ENCODE data around the gene PRKCD. TPM values are rescaled to one million over a fixed set of nuclear protein-coding genes. Genes with fewer than 3 reads are reported as not detected.

The PRKCD gene
- 19.5 and 19.6 TPM in 2 replicates for total RNA-seq

DNA sequence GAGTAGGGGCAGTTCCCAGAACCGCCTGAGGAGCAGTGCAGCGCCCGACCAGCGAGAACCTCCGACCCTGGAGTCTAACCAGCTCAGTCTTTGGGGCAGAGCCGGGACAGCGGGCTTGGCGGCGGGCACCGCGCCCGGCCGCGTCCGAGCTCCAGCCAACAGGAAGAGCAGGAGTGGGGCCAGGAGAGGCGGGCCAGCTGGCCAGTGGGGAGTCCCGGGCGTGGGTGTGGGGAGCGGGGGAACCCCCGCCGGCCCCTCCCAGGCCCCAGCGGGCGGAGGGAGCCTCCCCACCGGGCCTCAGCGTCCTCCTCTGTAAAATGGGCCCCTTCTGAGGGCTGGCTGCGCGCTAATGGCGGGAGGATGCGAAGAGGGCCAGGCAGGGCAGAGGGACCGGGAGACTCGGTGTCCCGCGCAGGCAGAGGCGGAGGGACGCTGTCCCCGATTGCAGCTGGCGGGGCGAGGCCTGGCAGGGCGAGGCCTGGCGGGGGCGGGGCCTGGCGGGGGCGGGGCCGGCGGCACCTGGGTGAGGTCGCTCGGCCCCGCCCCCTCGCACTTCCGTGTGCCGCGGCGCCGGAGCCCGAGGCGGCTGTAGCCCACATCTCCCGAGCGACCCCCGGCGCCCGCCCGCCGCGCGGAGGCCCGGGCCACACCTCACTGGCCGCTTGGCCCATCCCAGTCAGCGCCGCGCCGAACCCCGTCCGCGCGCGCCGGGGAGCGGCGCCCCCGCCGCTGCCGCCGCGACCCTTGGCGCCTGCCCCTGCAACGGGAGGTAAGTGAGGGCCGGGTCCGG lies at the start of gene PRKCD:
Gene PRKCD (plus strand): TSS at position 550 of the 790 bp plus-strand sequence. CDS start 17,214 bp downstream, outside the sequence.
- intact Hi-C loops (cut with micrococcal nuclease): loop anchor here (1.0 to 5.0 kb wide), 3 partner anchors 31 to 94 kb away; partner anchors contain the start of gene RFT1

DNA sequence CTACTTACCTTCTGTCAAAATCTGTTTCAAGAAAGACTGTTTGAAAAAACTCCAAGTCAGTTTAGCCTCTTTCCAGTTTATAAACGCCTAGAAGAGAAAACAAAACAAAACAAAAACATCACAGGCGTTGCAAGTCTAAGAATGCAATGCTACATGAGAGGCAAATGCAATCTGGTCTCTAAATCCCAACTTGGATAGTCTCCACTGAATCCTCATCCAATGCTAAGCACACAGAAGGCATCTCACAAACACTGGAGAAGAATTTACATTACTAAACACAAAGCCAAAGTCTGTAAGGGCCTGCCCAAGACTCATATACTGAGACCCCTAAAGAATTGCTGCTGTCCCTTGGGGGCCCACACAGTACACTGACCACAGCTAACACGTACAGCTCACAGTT lies 49.2 kb upstream of the PRKCD start:
- intact Hi-C loops (cut with micrococcal nuclease): loop anchor here (5.0 kb wide), 2 partner anchors 145 to 235 kb away; partner anchors contain the start of genes DCP1A and TKT

DNA sequence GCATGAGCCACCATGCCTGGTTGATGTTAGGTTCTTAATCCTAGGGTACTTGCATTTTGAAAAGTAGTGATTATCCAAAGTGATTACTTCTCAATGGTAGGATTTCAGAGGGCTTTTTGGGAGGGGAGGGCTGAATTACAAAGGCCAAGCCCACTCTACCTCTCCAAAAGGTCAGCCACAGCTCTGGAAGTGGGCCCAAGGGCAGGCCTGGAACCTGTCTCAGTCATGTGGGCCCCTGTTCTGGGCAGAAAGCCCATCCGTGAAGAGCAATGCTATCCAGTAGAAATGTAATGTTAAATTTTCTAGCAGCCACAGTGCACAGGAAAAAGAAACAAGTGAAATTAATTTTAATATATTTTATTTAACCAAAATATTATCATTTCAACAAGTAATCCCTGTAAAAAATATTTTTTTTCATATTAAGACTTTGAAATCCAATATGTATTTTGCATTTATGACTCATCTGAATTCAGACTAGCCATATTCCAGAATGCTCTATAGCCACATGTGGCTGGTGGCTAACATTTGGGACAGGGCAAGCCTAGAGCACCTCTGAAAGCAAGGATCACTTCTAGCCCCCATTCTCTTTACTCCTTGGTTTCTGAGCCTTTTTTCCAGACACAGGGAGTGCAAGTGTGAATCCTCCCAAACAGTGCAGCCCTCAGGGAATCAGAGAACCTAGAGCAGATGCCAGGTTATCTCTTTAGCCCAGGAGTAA lies 47.6 kb upstream of the PRKCD start:
- intact Hi-C loops (cut with micrococcal nuclease): loop anchor here (1.0 to 5.0 kb wide), 4 partner anchors 17 to 234 kb away; partner anchors contain the start of genes DCP1A, RFT1 and TKT

DNA sequence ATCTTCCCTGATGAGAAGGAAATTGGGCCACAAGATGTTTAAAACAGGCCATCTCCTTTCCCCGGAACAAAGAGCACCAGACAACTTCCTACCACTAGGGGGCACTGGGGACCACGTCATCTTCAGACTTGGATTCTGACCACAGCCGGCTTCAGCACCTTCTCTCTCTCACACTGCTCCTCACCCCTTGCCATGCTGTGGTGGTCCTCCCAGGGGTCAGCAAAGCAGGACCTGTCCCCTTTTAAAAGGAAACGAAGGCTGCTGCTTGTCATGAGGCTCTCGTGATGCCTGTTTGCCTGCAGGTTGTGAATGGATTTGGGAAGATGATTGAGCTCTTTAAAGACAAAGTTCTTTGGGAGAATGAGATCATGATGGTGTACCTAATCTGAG lies 47.0 kb upstream of the PRKCD start:
- intact Hi-C loops (cut with micrococcal nuclease): loop anchor here (1.0 to 5.0 kb wide), 4 partner anchors 16 to 233 kb away; partner anchors contain the start of genes DCP1A, RFT1 and TKT

DNA sequence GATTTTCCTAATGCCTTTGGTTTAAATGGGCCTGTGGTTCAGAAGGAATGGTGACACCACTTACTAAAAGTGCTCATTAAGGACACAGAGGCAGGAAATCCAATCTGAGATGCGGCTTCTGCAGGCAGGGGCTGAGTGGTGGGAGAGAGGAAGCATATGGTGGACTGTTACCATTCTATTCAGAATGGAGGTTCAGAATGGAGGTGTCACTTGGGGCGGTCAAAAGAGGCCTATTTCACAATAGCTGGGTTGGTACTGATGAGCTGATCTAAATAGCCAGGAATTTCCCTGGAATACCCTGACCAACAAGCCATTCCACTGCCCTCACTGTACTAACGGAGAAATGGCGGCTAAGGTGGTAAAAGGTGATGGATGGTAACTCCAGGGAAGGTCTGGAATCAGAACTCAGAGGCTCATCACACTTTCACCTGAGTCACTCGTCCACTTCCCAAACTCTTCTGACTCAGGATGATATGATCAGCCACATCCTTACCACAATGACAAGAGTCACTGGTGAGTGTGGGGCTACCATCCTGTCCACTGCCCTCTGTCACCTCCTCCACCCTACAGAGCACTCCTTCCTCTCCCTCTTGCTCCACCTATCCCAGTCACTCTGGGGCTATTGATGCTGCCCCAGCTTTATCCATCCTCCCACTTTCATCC lies 46.5 kb upstream of the PRKCD start:
- intact Hi-C loops (cut with micrococcal nuclease): loop anchor here (1.0 to 5.0 kb wide), 4 partner anchors 16 to 233 kb away; partner anchors contain the start of genes DCP1A, RFT1 and TKT

DNA sequence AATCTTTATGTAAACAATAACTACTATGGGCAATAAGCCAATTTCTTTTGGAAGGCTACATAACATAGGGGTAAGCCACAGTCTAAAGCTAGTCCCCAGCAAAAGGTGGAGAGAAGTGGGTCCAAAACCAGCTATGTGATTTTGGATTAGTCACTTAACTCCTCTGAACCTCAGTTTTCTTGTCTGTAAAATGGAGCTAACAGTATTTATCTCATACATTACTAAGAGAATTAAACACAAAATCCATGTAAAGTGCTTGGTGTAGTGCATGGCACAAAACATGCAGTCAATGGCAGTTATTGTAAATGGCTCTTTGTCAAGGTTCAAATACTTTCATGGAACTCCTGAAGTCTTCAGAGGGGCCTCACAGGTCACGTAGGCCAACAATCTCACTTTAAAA lies 44.1 kb upstream of the PRKCD start:
- intact Hi-C loops (cut with micrococcal nuclease): no loop called here

DNA sequence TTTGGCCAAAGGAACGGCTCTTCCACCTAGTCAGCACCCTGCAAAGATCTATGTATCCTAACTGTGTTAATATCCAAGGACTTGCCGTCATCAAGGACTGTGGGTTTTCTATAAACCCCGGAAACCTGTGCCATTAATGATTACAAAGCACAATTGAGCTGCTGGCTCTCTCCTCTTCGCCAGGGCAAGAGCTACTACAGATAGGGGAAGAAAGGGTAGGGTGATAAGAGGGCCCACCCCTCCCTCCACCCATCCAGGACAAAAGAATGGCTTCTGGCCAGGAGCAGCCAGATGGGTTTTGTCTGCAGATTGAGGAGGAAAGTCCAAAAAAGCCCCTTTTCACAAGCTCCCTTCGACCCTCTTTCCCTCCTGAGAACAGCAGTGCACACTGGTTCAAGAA lies 40.7 kb upstream of the PRKCD start:
- intact Hi-C loops (cut with micrococcal nuclease): no loop called here

DNA sequence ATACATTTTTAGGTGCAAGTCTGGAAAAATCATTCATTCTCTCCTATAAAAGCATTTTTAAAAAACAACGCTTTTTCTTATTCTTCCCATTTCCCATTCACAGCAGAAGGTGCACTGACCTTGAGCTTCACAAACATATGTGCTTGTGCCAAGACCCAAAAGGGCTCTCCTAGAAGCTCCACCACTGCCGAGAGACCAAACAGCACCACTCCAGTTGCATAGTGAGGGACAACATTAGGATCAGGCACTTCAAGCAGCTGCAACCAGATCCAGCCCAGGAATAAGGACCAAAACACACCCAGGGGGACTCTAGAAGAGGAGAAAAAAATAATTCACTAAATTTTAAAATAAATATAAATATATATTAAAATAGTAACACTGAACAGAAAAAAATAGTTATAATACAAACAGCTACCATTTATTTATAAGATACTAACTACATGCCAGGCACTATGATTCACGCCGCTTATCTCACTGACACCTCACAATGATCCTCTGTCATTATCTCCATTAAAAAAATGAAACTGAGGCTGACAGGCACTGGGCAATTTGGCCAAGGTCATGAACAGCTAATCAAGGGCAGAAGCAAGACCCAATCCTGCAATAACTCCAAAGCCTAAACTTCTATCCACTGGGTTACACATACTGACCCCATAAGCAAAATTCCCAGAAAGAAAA lies 38.6 kb upstream of the PRKCD start:
- intact Hi-C loops (cut with micrococcal nuclease): no loop called here

DNA sequence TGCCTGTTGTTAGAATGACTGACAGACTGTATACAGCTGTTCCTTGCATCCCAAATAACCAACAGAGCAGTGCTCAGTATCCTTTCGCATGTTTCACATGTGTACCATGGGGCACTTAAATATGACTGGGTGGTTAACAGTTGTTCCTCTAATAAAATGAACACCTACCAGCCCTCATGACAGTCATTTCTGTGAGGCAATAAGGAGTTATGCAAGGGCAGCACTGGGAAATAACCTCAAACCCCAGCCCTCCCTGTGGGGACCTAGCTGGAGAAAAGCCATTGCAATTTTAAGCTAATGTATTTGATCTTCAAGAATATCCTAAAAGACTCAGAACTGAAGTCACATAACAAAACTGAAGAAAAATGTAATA lies 38.1 kb upstream of the PRKCD start:
- intact Hi-C loops (cut with micrococcal nuclease): no loop called here

DNA sequence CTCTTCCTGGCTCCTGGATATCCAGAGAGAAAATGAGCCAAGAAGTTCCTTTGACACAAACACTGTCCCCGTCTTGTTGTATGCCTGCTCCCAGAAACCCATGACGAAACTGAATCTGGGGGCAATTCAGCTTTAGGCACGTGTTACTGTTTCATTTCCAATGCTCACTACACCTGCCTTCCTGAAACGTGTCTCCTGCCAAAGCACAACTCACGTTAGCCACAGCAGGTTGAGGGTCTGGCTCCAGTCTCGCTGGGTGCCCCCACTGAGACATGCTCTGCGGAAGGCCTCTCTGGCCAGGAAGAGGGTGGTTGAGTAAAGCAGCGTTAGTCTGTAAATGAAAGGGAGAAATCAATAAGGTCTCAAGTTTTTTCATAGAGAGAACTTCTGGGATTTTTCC lies 37.5 kb upstream of the PRKCD start:
- intact Hi-C loops (cut with micrococcal nuclease): no loop called here

DNA sequence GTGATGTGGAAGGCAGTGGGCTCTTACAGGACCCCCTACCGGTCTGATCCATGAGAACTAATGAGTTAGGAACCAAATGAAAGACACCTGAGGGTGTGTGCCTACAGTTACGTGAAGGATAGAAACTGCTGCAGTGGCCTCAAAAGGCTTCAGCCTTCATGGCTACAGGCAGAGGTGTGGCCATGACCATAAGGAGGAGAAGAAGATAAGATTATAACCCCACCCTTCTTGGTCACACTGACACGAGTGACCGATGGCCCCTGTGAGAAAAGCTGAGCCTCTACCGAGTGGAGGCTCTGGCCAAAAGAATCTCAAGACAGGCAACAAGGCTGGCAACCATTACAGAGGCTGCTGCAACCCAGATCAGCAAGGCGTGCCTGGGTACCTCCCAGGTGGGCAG lies 37.1 kb upstream of the PRKCD start:
- intact Hi-C loops (cut with micrococcal nuclease): no loop called here

DNA sequence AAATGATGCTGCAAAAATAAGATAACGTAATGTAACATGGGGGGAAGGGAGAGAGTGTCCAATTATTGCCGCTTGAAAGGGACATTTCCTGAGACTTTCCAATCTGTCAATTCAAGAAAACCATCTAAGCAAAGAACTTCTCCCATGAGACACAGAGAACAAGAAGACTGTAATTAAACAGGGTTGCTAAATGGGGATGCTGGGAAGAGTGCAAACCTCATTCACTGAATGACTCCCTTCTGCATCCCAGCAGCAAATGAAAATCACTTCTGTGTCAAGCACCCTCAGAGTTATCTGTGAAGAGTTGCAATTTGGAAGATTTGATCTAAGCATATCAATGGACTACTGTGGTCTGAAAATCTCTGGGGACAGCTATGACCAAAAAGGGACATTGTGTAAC lies 34.4 kb upstream of the PRKCD start:
- intact Hi-C loops (cut with micrococcal nuclease): no loop called here

DNA sequence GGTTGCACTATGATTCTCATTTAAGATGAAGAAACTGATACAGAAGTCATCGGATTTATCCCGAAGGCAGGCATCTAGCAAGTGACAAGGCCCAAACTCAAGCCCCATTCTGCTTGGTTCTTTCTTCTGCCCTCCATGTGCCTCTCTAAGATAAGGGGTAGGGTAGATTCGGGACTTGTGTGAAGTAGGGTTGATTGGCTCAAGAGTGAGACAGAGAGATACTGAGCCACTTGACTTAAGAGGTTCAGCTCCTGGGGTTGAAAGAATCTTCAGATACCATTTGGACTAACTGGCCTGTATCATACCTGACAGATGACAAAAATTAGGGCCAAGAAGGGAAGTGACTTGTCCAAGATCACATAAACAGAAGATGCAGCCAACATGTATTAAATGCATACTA lies 31.7 kb upstream of the PRKCD start:
- intact Hi-C loops (cut with micrococcal nuclease): no loop called here

DNA sequence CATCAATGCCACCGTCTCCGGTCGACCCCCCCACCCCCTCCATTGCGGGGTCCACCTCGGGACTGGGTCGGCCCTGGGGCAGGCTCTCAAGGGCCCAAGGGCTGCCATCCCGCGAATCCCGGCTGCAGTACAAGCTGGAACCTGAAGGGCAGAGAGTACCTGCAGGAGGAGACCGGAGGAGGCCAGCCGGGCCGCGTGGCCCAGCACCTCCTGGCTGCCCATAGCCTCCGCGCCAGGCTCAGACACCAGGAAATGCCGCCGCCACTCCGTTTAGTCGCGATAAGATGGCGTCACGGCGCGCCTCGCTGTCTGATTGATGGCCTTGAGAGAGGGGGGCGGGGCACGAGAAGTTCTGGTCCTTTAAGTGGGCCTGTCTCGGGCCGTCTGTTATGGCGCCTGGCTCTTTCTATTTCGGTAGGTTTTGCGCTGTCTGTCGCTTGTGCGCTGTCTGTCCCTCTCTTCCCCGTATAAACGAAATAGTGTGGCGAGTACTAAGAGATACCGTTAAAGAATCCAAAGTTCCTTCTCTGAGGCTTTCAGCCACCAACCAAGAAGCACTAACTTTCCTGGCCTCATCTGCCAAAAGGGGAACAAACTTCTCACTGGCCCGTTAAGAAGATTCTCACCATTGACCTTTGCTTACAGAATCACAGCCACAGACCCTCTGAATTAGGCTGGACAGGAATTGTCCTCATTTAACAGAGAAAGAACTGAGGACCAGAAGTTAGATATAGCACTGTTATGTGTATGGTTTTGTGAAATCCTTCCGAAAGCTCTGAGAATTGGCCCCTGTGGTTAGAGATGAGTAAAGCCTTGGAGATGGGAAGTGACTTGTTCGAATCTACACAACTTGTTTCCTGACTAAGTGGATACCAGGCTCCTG lies 30.6 kb upstream of the PRKCD start, which contains the start of gene RFT1:
Gene RFT1 (minus strand): TSS at position 257 of the 883 bp plus-strand sequence. CDS start 35 bp downstream, at position 222.
- intact Hi-C loops (cut with micrococcal nuclease): loop anchor here (1.0 kb wide), 7 partner anchors 16 to 217 kb away; partner anchors contain the start of genes DCP1A, PRKCD, SFMBT1 and TKT

DNA sequence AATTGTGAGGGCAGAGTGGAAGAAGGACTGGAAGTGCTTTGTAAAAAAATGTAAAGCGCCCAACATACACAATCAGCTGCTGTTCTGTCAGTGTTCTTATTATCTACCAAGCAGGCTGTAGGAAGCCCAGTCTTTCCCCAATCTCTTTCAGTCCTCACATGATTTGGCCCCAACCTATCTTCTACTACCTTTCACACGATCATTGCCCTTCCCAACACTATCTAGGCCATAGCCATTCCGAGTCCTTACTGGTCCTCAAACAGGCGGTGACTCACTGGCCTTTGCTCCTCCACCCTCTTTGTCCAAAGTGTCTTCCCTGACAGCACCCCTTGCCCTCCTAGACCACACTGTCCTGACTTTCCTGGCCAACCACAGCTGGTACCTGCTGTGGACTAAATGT lies 29.9 kb upstream of the PRKCD start:
- intact Hi-C loops (cut with micrococcal nuclease): no loop called here

DNA sequence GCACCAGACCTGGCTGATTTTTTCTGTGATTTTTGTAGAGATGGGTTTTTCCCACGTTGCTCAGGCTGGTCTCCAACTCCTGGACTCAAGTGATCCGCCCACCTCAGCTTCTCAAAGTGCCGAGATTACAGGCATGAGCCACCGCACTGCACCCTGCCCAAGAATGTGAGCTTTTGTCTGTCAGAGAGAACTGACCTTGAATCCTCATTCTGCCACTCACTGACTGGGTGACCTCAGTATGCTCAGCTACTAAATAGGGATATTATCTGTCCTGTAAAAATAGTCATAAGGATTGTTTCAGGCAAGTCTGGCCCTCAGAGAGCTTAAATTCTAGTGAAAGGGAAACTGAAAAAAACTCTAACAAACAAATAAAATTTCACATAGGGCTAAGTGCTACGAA lies 28.7 kb upstream of the PRKCD start:
- intact Hi-C loops (cut with micrococcal nuclease): no loop called here

DNA sequence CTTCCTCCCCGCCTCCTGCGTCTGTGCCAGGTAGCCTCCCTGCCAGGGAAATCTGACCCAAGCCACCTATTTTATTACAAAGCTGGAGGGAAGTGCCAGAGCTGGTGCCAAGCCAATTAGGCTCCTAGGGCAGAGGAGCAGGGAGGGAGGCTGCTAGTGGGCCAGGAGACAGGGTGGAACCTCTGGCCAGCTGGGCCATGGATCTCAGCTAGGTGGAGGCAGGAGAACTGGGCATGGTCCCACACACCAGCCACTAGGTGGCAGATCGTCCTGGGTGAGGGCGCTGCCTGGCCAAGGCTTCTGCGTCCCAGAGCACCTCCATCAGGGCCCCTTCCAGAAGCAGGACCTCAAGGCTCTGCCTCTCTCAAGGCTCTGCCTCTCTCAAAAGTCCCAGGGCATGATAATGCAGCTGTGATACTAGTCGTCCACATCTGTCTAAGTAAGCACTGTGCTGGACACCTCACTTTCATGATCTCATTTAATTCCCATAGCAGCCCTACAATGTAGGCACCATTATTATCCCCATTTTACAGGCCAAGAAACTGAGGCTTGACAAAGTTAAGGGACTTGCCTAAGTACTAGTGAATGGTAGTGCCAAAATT lies 26.3 kb upstream of the PRKCD start:
- intact Hi-C loops (cut with micrococcal nuclease): loop anchor here (1.0 kb wide), 1 partner anchor 62 kb away; no protein-coding TSS in a partner anchor

DNA sequence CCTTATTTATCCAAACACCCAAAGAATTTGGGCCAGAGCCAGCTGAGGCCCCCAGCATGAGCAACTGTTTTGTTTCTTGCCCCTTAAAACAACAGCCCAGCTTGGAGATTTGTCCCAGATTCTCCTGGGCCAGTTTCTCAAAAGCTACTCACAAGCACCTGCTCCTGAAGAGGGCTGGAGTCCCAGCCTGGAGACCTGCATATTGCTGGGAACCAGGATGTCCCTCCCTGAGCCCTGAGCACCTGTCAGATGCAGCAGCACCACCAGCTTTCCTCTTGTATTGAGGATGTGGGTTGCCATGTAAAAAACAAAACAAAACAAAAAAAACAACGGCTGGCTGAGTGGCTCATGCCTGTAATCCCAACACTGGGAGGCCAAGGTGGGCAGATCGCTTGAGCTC lies 23.8 kb upstream of the PRKCD start:
- intact Hi-C loops (cut with micrococcal nuclease): no loop called here

DNA sequence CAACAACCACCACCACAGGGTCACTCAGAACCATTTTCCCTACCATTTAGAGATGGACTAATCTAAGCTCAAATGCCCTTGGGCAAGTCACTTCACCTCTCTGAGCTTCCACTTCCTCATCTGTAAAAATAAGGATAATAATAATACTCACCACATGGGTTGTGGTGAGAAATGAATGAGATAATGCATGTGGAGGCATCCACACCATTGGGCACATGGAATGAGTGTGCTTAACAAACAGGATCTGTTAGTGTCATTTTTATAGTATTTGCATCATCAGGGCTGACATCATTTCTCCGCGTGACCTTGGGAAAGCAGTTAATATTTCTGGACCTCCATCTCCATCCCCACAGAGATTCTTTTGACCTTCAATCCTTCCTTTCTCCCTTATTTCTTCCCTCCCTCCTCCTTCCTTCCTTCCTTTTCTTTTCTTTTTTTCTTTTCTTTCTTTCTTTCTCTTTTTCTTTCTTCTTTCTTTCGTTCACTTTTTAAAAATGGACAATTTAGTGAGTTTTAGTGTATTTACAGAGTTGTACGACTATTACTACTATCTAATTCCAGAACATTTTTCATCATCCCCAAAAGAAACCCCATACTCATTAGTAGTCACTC lies 23.1 kb upstream of the PRKCD start:
- intact Hi-C loops (cut with micrococcal nuclease): no loop called here

Measured in T-helper 2 cell treated with Interferon-gamma antibody and Interleukin-4, amounts not matched to agents 100 ng/mL and 5 ng/mL, for 36 hours (primary cell).